22Rv1 (cell line): Measurements from ENCODE around the gene CXCR4.

ENCODE experiments used
- H3K27ac ChIP-seq: fragments of 450-650 bp; 2 replicates; pipeline ENCODE4 v1.5.1; 2017
- CTCF ChIP-seq: fragments of 450-650 bp; IDR thresholded peaks from 2 replicates; pipeline ENCODE4 v1.5.1; 2017; ENCODE audit warnings: mild to moderate bottlenecking
- ZFX ChIP-seq: fragments of 450-650 bp; IDR thresholded peaks from 2 replicates; pipeline ENCODE4 v1.6.1; 2017; ENCODE audit warnings: antibody characterized with exemption, borderline replicate concordance

CXCR4 gene

GRCh38 chr2:136149011-136149410 lies 31.1 kb upstream of the CXCR4 start:
- TF ChIP-seq CTCF (no peak), ZFX (no peak)
- H3K27ac ChIP-seq: no peak overlapping the region

- TF ChIP-seq CTCF (no peak), ZFX (no peak)
Measured at GRCh38 chr2:136146564-136146963, 28.6 kb upstream of the CXCR4 start.

GRCh38 chr2:136143603-136144451 lies 25.9 kb upstream of the CXCR4 start:
- no peak overlapping the region for H3K27ac ChIP-seq
- TF ChIP-seq ZFX (no peak), CTCF (no peak)

More at GRCh38 chr2:136146564-136146963, 28.6 kb upstream of the CXCR4 start:
- H3K27ac ChIP-seq: no peak overlapping the region

- TF ChIP-seq CTCF (no peak), ZFX (no peak)
Measured at GRCh38 chr2:136141510-136142149, 23.7 kb upstream of the CXCR4 start.

GRCh38 chr2:136139631-136140030 lies 21.7 kb upstream of the CXCR4 start:
- TF ChIP-seq CTCF: no peak
- no peak for TF ChIP-seq ZFX
- no peak overlapping the region for H3K27ac ChIP-seq

More at GRCh38 chr2:136141510-136142149, 23.7 kb upstream of the CXCR4 start:
- no peak overlapping the region for H3K27ac ChIP-seq

GRCh38 chr2:136137982-136138381 lies 20.0 kb upstream of the CXCR4 start:
- H3K27ac ChIP-seq: no peak overlapping the region

More at GRCh38 chr2:136137982-136138381, 20.0 kb upstream of the CXCR4 start:
- no peak for TF ChIP-seq CTCF
- no peak for TF ChIP-seq ZFX
